ENCODE measurements around the gene USP22.

The USP22 gene

GRCh38 chr17:21030375-21030774 is 12.4 kb downstream of the USP22 start:
- H3K27ac ChIP-seq (ENCODE audit: low read length), result no peak overlapping the region
- H3K9ac ChIP-seq (ENCODE audit: low read length), result no peak overlapping the region
- H3K9me2 ChIP-seq (replicated peaks; ENCODE audit: insufficient read depth, low read length), result no peaks in the 10 kb centered on the region
- no peak overlapping the region for H3K4me2 ChIP-seq (ENCODE audit: low read depth, low read length)
- H3K27me3 ChIP-seq (replicated peaks; ENCODE audit: insufficient read depth, low read length), result no peaks in the 10 kb centered on the region
- peaks cover 19% of the 10 kb centered on the region for H3K4me1 ChIP-seq (ENCODE audit: low read length)
- TF ChIP-seq CTCF (IDR thresholded peaks at IDR 0.05; ENCODE audit: low read length) (no peak), EZH2 (optimal IDR thresholded peaks at IDR 0.05; ENCODE audit: low read depth, low read length) (no peak), EZH2phosphoT487 (IDR thresholded peaks at IDR 0.05; ENCODE audit: low read length) (no peak)
- no peaks in the 10 kb centered on the region for H3K9me3 ChIP-seq (replicated peaks; ENCODE audit: insufficient read depth, low read length)
- H3F3A ChIP-seq (ENCODE audit: insufficient read depth, low read length), result peaks cover 16% of the 10 kb centered on the region
- no peak for DNase-seq
- H3K36me3 ChIP-seq (replicated peaks; ENCODE audit: insufficient read depth, low read length), result peaks cover 8% of the 10 kb centered on the region
- H3K4me3 ChIP-seq (ENCODE audit: low read length), result no peak overlapping the region
- peaks cover 99% of the 10 kb centered on the region for H3K79me2 ChIP-seq (ENCODE audit: low read length)
- H2AFZ ChIP-seq (ENCODE audit: low read length), result no peak overlapping the region
- peaks cover 63% of the 10 kb centered on the region for H4K20me1 ChIP-seq (ENCODE audit: insufficient read depth, low read length)

- Histone ChIP-seq H2AFZ (ENCODE audit: low read length) (no peak overlapping the region), H3F3A (ENCODE audit: insufficient read depth, low read length) (peaks cover 7% of the 10 kb centered on the region), H3K36me3 (replicated peaks; ENCODE audit: insufficient read depth, low read length) (peaks cover 15% of the 10 kb centered on the region), H3K9me2 (replicated peaks; ENCODE audit: insufficient read depth, low read length) (no peaks in the 10 kb centered on the region), H3K4me3 (ENCODE audit: low read length) (no peak overlapping the region), H3K9ac (ENCODE audit: low read length) (no peak overlapping the region), H3K79me2 (ENCODE audit: low read length) (peaks cover 99% of the 10 kb centered on the region), H3K27ac (ENCODE audit: low read length) (no peak overlapping the region), H3K4me1 (ENCODE audit: low read length) (peaks cover 10% of the 10 kb centered on the region), H3K9me3 (replicated peaks; ENCODE audit: insufficient read depth, low read length) (no peaks in the 10 kb centered on the region), H3K4me2 (ENCODE audit: low read depth, low read length) (no peak overlapping the region), H3K27me3 (replicated peaks; ENCODE audit: insufficient read depth, low read length) (no peaks in the 10 kb centered on the region), H4K20me1 (ENCODE audit: insufficient read depth, low read length) (peaks cover 72% of the 10 kb centered on the region)
- no peak for TF ChIP-seq EZH2 (optimal IDR thresholded peaks at IDR 0.05; ENCODE audit: low read depth, low read length)
- no peak for TF ChIP-seq EZH2phosphoT487 (IDR thresholded peaks at IDR 0.05; ENCODE audit: low read length)
- no peak for TF ChIP-seq CTCF (IDR thresholded peaks at IDR 0.05; ENCODE audit: low read length)
- DNase-seq, result no peak
These were observed 13.3 kb downstream of the USP22 start for GRCh38 chr17:21029515-21029914.

GRCh38 chr17:21029036-21029435 is 13.8 kb downstream of the USP22 start:
- Histone ChIP-seq H3K4me2 (ENCODE audit: low read depth, low read length) (no peak overlapping the region), H3K4me1 (ENCODE audit: low read length) (peaks cover 9% of the 10 kb centered on the region), H3K27me3 (replicated peaks; ENCODE audit: insufficient read depth, low read length) (no peaks in the 10 kb centered on the region), H3K27ac (ENCODE audit: low read length) (no peak overlapping the region), H4K20me1 (ENCODE audit: insufficient read depth, low read length) (peaks cover 77% of the 10 kb centered on the region), H3K9me3 (replicated peaks; ENCODE audit: insufficient read depth, low read length) (no peaks in the 10 kb centered on the region), H3K36me3 (replicated peaks; ENCODE audit: insufficient read depth, low read length) (peaks cover 19% of the 10 kb centered on the region), H3K9me2 (replicated peaks; ENCODE audit: insufficient read depth, low read length) (no peaks in the 10 kb centered on the region), H3K79me2 (ENCODE audit: low read length) (peaks cover 100% of the 10 kb centered on the region), H3K4me3 (ENCODE audit: low read length) (no peak overlapping the region), H3K9ac (ENCODE audit: low read length) (no peak overlapping the region), H3F3A (ENCODE audit: insufficient read depth, low read length) (peaks cover 2% of the 10 kb centered on the region; the same call in 1 of the 2 replicates), H2AFZ (ENCODE audit: low read length) (no peak overlapping the region)
- TF ChIP-seq EZH2phosphoT487 (IDR thresholded peaks at IDR 0.05; ENCODE audit: low read length) (no peak), EZH2 (optimal IDR thresholded peaks at IDR 0.05; ENCODE audit: low read depth, low read length) (no peak), CTCF (IDR thresholded peaks at IDR 0.05; ENCODE audit: low read length) (no peak)
- DNase-seq, result no peak
